MCF 10A (cell line): ENCODE results near the gene BAG2. TPM values are rescaled to one million over a fixed set of nuclear protein-coding genes. Genes with fewer than 3 reads are reported as not detected.
A peak's percentile ranks its signal among the peaks of the same experiment; 100 is the strongest.

Experiments
- BruUV-seq: library from RNA; stranded (reverse); fragments of 400-500 nt; replicated peaks from 2 replicates; lab custom pipeline; 2021; lab: Mats Ljungman, UMichigan
- CTCF ChIA-PET: fragments of 300-600 bp; sonication (Branson Sonifier 250); formaldehyde crosslinking; extraction: SDS; loops from one replicate; lab custom pipeline; 2021; ENCODE audit warnings: antibody characterized with exemption, inconsistent platforms; lab: Yijun Ruan, JAX
- POLR2A ChIA-PET: fragments of 300-600, 350-650 bp; sonication (Branson Sonifier 250); formaldehyde crosslinking; extraction: SDS; loops from one replicate; lab custom pipeline; 2020; ENCODE audit warnings: antibody characterized with exemption, inconsistent platforms; lab: Yijun Ruan, JAX
- DNase-seq: peaks from one replicate; pipeline ENCODE4 v3.0.0-alpha.2; 2018; ENCODE audit not compliant: unreplicated experiment
- H3K27ac Mint-ChIP-seq: one replicate; pipeline ENCODE4 v1.8.0; 2022; ENCODE audit warnings: mild to moderate bottlenecking, low read depth, mixed read lengths; ENCODE audit not compliant: unreplicated experiment
- H3K27me3 Mint-ChIP-seq: one replicate; pipeline ENCODE4 v1.8.0; 2022; ENCODE audit warnings: mixed read lengths; ENCODE audit not compliant: insufficient read depth, unreplicated experiment
- H3K36me3 Mint-ChIP-seq: one replicate; pipeline ENCODE4 v1.8.0; 2022; ENCODE audit warnings: mild to moderate bottlenecking, moderate library complexity, mixed read lengths; ENCODE audit not compliant: insufficient read depth, unreplicated experiment
- H3K4me1 Mint-ChIP-seq: one replicate; pipeline ENCODE4 v1.8.0; 2022; ENCODE audit warnings: mixed read lengths; ENCODE audit not compliant: insufficient read depth, unreplicated experiment
- H3K4me3 Mint-ChIP-seq: one replicate; pipeline ENCODE4 v1.8.0; 2022; ENCODE audit warnings: mild to moderate bottlenecking, moderate library complexity, mixed read lengths; ENCODE audit not compliant: unreplicated experiment
- H3K9me3 Mint-ChIP-seq: one replicate; pipeline ENCODE4 v1.8.0; 2022; ENCODE audit warnings: mixed read lengths; ENCODE audit not compliant: unreplicated experiment
- intact Hi-C: fragments of 100-400 bp; cut with micrococcal nuclease; formaldehyde crosslinking; loops from 2 replicates; pipeline ENCODE4 v1.14.1; 2022
- total RNA-seq: library from RNA; stranded (reverse); gene quantifications from 2 replicates; pipeline ENCODE4 v1.2.3, GENCODE V29; 2022
- TF ChIP-seq, protein P1 (sequence below): fragments of 200-600 bp; IDR thresholded peaks from one replicate; pipeline ENCODE4 v1.8.0; 2022; ENCODE audit warnings: antibody characterized with exemption, mild to moderate bottlenecking; ENCODE audit not compliant: unreplicated experiment

The BAG2 gene
- total RNA-seq, 1 experiment from 2014 or later: 4.2 TPM

DNA sequence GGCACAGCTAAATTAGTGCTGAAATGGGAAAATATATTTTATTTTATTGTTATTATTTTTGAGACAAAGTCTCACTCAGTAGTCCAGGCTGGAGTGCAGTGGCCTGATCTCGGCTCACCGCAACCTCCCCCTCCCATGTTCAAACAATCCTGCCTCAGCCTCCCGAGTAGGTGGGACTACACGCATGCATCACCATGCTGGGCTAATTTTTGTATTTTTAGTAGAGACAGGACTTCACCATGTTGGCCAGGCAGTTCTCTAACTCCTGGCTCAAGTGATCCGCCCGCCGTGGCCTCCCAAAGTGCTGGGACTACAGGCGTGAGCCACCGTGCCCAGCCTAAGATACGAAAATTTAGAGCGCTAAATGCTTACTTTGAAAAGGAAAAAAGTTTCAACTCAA is 45.1 kb downstream of the BAG2 start:
- Mint-ChIP-seq H3K4me1 (peaks cover 31% of the 10 kb centered on the region), H3K36me3 (no peaks in the 10 kb centered on the region), H3K27me3 (no peaks in the 10 kb centered on the region), H3K4me3 (no peak overlapping the region), H3K9me3 (no peaks in the 10 kb centered on the region), H3K27ac (peak overlapping the region; percentile 66)
- DNase-seq: no peak
- ChIA-PET POLR2A (interaction anchor here (1.0 to 1.2 kb wide), 2 partner anchors 10 to 24 kb away, joined by 3 to 5 read pairs; no protein-coding TSS in a partner anchor), CTCF (no interaction called here)
- TF ChIP-seq, protein P1, sequence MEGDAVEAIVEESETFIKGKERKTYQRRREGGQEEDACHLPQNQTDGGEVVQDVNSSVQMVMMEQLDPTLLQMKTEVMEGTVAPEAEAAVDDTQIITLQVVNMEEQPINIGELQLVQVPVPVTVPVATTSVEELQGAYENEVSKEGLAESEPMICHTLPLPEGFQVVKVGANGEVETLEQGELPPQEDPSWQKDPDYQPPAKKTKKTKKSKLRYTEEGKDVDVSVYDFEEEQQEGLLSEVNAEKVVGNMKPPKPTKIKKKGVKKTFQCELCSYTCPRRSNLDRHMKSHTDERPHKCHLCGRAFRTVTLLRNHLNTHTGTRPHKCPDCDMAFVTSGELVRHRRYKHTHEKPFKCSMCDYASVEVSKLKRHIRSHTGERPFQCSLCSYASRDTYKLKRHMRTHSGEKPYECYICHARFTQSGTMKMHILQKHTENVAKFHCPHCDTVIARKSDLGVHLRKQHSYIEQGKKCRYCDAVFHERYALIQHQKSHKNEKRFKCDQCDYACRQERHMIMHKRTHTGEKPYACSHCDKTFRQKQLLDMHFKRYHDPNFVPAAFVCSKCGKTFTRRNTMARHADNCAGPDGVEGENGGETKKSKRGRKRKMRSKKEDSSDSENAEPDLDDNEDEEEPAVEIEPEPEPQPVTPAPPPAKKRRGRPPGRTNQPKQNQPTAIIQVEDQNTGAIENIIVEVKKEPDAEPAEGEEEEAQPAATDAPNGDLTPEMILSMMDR: no peak
- no TSS peak for BruUV-seq
- intact Hi-C loops: loop anchor here (5.0 kb wide), 1 partner anchor 85 kb away; no protein-coding TSS in a partner anchor

DNA sequence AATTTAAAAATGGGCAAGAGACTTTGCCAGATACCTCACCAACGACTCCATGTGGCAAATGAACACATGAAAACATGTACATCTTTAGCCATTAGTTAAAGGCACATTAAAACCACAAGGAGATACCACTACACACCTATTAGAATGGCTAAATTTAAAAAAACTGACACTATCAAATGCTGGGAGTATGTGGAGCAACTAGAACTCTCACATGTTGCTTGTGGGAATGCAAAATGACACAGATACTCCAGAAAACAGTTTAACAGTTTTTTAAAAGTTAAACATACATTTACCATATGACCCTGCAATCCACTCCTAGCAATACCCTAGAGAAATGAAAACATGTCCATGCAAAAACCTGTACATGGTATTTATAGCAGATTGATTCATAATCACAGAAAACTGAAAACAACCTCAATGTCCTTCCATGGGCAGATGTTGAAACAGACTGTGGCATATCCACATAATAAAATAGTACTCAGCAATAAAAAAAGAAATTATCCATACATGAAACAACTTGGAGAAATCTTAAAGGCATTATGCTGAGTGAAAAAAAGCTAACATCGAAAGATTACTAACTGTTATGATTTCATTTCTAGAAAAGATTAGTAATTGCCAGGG is 48.1 kb downstream of the BAG2 start:
- Mint-ChIP-seq H3K4me3 (peak overlapping the region; percentile 84), H3K27me3 (no peaks in the 10 kb centered on the region), H3K4me1 (peaks cover 35% of the 10 kb centered on the region), H3K36me3 (no peaks in the 10 kb centered on the region), H3K9me3 (no peaks in the 10 kb centered on the region), H3K27ac (no peak overlapping the region)
- TF ChIP-seq, protein P1: no peak
- intact Hi-C loops: no loop called here
- ChIA-PET CTCF (interaction anchor here (1.4 to 2.8 kb wide), 3 partner anchors 29 to 96 kb away, joined by 3 to 15 read pairs (median 8); partner anchors contain the start of gene PRIM2), POLR2A (interaction anchor here (1.4 to 4.2 kb wide), 4 partner anchors 8 to 96 kb away, joined by 6 to 28 read pairs (median 18); partner anchors contain the start of gene PRIM2)
- no TSS peak for BruUV-seq
- no peak for DNase-seq

- DNase-seq: peak; percentile 60
- TF ChIP-seq, protein P1: peak; percentile 56
- Mint-ChIP-seq H3K4me3 (peak overlapping the region; percentile 84), H3K27ac (peak overlapping the region; percentile 56), H3K36me3 (no peaks in the 10 kb centered on the region), H3K9me3 (no peaks in the 10 kb centered on the region), H3K4me1 (peaks cover 37% of the 10 kb centered on the region), H3K27me3 (no peaks in the 10 kb centered on the region)
- POLR2A ChIA-PET: interaction anchor here (0.6 to 4.2 kb wide), 16 partner anchors 10 to 146 kb away, joined by 3 to 28 read pairs (median 4); partner anchors contain the start of genes BAG2 and PRIM2
- intact Hi-C loops: no loop called here
- no TSS peak for BruUV-seq
- CTCF ChIA-PET: interaction anchor here (0.6 to 2.8 kb wide), 12 partner anchors 9 to 333 kb away, joined by 3 to 15 read pairs (median 4); partner anchors contain the start of gene PRIM2
Measured at GRCh38 chr6:57221191-57221935, 49.2 kb downstream of the BAG2 start.
